ENCODE data around the gene EVPL. TPM values are rescaled to one million over a fixed set of nuclear protein-coding genes. Genes with fewer than 3 reads are reported as not detected.

Gene EVPL
- total and polyA plus RNA-seq, 4 experiments from 2014 or later, result not detected

DNA sequence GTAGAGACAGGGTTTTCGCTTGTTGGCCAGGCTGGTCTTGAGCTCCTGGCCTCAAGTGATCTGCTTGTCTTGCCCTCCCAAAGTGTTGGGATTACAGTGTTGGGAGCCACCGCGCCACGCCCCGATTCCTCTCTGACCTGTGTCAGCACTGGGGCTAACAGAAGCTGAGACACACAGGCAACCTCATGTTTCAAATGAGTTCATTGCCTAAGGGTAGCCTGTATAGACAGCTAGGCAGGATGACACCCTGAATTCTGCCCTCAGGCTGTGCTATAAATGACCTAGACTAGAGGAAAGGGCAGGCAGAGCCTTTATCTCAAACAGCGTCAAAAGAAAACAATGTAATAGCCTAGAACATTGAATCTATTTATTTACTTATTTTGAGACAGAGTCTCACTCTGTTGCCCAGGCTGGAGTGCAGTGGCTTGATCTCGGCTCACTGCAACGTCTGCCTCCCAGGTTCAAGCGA lies 28.7 kb downstream of the EVPL start:
- H3K4me3 Mint-ChIP-seq, result no peak overlapping the region
- H3K27ac Mint-ChIP-seq, result peak overlapping the region in 1 of 7 donors; percentile 48
- peaks cover 10 to 26% (median 15%) of the 10 kb centered on the region in 4 donors for H3K4me1 Mint-ChIP-seq
- Histone ChIP-seq H3K4me1 (ENCODE audit: insufficient read depth, low read length) (peaks cover 14% of the 10 kb centered on the region), H3K4me3 (ENCODE audit: low read length in 2 of 2) (no peak overlapping the region), H3K27me3 (ENCODE audit: insufficient read depth, low read length) (no peaks in the 10 kb centered on the region), H3K27ac (ENCODE audit: low read depth, low read length) (no peak overlapping the region), H3K36me3 (ENCODE audit: insufficient read depth, low read length) (peaks cover 3% of the 10 kb centered on the region), H3K9me3 (ENCODE audit: control insufficient read depth in 1 of 2, low read length in 2 of 2) (no peaks in the 10 kb centered on the region)
- intact Hi-C loops (cut with micrococcal nuclease), result no loop called here
- POLR2A ChIA-PET (ENCODE audit: partially characterized antibody), result no interaction called here
- H3K36me3 Mint-ChIP-seq, result peaks cover 0 to 1% of the 10 kb centered on the region in 2 donors
- no peaks in the 10 kb centered on the region for H3K9me3 Mint-ChIP-seq
- CTCF ChIA-PET (ENCODE audit: partially characterized antibody), result interaction anchor here (1.0 to 2.2 kb wide), 6 partner anchors 10 to 249 kb away, joined by 3 to 11 read pairs (median 6); partner anchors contain the start of gene MRPL38
- no peaks in the 10 kb centered on the region for H3K27me3 Mint-ChIP-seq
- no peak for DNase-seq

DNA sequence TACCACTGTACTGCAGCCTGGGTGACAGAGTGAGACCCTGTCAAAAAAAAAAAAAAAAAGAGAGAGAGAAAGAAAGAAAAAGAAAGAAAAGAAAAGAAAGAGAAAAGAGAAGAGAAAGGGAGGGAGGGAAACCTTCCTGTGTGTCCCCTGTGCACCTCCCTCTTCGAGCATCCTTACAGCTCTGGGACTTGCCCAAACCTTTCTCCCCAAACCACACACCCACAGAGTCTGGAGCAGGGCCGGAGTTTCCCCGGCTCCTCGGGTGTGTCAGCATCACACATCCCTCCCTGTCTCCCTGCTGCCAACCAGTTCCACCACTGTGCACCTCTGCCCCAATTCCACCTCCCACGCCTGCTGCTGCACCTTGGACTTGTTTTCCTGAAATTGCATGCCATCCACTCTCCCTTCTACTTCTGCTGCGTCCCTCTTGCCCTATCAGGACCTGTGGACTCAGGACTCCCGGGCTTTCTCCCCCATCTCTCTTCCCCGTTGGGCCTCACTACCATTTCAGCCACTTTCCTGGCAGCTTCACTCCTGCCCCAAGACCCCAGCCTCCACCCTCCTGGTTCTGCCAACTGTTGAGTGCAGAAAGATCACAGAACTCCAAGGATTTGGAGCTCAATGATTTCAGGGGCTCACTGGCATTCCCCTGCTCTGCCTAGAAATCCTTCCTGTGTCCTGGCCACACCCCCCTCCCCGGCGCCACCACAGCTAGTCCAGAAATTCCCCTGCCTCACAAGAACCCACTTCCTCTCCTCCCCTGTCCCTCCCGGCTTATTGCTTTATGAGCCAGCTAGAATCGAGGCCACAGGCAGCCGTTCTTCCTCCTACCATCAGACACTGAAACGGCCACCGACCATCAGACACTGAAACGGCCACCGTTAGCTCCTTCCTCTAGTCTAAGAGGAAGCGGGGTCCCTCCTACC lies 30.2 kb downstream of the EVPL start:
- Histone ChIP-seq H3K4me1 (ENCODE audit: insufficient read depth, low read length) (peaks cover 14% of the 10 kb centered on the region), H3K36me3 (ENCODE audit: insufficient read depth, low read length) (peaks cover 3% of the 10 kb centered on the region), H3K4me3 (ENCODE audit: low read length in 2 of 2) (peak overlapping the region in 1 of 2 donors; percentile 2), H3K9me3 (ENCODE audit: control insufficient read depth in 1 of 2, low read length in 2 of 2) (no peaks in the 10 kb centered on the region), H3K27ac (ENCODE audit: low read depth, low read length) (peak overlapping the region; percentile 48), H3K27me3 (ENCODE audit: insufficient read depth, low read length) (no peaks in the 10 kb centered on the region)
- DNase-seq, result peak in 3 of 5 donors; percentile 15 to 23 (median 17)
- peak overlapping the region in 7 of 8 donors; percentile 26 to 79 (median 61) for H3K4me3 Mint-ChIP-seq
- intact Hi-C loops (cut with micrococcal nuclease), result no loop called here
- CTCF ChIA-PET (ENCODE audit: partially characterized antibody), result interaction anchor here (0.7 to 2.2 kb wide), 6 partner anchors 9 to 131 kb away, joined by 3 to 11 read pairs (median 4); no protein-coding TSS in a partner anchor
- no peaks in the 10 kb centered on the region for H3K9me3 Mint-ChIP-seq
- POLR2A ChIA-PET (ENCODE audit: partially characterized antibody), result interaction anchor here (1.0 to 1.2 kb wide), 2 partner anchors 101 to 121 kb away, joined by 3 to 5 read pairs; partner anchors contain the start of gene TRIM65
- H3K27me3 Mint-ChIP-seq, result no peaks in the 10 kb centered on the region
- H3K4me1 Mint-ChIP-seq, result peaks cover 10 to 26% (median 15%) of the 10 kb centered on the region in 4 donors
- H3K36me3 Mint-ChIP-seq, result peaks cover 3 to 4% of the 10 kb centered on the region in 2 donors
- peak overlapping the region; percentile 71 to 94 (median 88) for H3K27ac Mint-ChIP-seq

DNA sequence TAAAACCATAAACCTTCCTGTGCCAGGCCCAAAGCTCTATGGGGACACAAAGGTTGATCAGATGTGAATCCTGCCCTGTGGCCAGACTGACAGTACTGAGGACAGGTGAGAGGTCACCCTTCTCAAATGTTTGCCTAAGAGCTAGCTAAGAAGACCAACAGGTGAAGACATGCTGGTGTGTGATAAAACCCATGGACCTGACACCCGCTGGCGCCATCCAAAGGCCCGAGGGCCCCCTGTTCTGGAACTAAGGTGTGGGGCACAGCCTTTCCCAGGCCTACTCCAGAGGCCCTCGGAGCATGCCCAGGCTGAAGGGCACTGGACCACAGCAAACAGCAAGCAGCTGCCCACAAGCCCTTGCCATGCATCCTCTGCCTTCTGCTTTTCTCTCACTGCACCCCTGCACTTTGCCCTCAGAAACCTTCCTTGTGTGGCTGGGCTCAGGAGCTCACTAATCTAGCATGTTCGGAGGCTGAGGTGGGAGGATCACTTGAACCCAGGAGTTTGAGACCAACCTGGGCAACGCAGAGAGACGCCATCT lies 31.7 kb downstream of the EVPL start:
- Histone ChIP-seq H3K27ac (ENCODE audit: low read depth, low read length) (no peak overlapping the region), H3K36me3 (ENCODE audit: insufficient read depth, low read length) (peaks cover 3% of the 10 kb centered on the region), H3K27me3 (ENCODE audit: insufficient read depth, low read length) (no peaks in the 10 kb centered on the region), H3K9me3 (ENCODE audit: control insufficient read depth in 1 of 2, low read length in 2 of 2) (no peaks in the 10 kb centered on the region), H3K4me3 (ENCODE audit: low read length in 2 of 2) (no peak overlapping the region), H3K4me1 (ENCODE audit: insufficient read depth, low read length) (peaks cover 14% of the 10 kb centered on the region)
- ChIA-PET CTCF (ENCODE audit: partially characterized antibody) (interaction anchor here (0.9 to 2.1 kb wide), 4 partner anchors 9 to 90 kb away, joined by 4 to 8 read pairs (median 4); partner anchors contain the start of gene MRPL38), POLR2A (ENCODE audit: partially characterized antibody) (interaction anchor here (1.0 kb wide), 1 partner anchor 90 kb away, joined by 3 read pairs; no protein-coding TSS in a partner anchor)
- Mint-ChIP-seq H3K9me3 (no peaks in the 10 kb centered on the region), H3K36me3 (peaks cover 5 to 9% of the 10 kb centered on the region in 2 donors), H3K4me1 (peaks cover 10 to 26% (median 15%) of the 10 kb centered on the region in 4 donors), H3K4me3 (no peak overlapping the region), H3K27ac (peak overlapping the region in 4 of 7 donors; percentile 19 to 47 (median 26)), H3K27me3 (no peaks in the 10 kb centered on the region)
- intact Hi-C loops (cut with micrococcal nuclease), result no loop called here
- no peak for DNase-seq

DNA sequence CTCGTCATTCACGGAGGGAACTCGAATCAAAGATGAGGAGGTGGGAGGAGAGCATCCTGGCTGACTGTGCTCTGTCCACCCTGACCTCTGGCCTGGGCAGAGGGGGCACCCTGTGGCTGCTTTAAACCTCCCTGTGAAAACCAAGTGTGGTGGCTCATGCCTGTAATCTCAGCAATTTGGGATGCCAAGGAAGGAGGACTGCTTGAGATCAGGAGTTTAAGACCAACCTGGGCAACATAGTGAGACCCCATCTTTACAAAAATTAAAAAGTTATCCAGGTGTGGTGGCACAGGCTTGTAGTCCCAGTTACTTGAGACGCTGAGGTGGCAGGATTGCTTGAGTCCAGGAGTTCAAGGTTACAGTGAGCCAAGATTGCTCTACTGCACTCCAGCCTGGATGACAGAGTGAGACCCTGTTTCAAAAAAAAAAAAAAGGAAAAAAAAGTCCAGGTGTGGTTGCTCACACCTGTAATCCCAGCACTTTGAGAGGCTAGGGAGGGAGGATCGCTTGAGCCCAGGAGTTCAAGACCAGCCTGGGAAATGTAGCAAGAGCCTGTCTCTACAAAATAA lies 32.2 kb downstream of the EVPL start:
- H3K9me3 ChIP-seq (ENCODE audit: control insufficient read depth in 1 of 2, low read length in 2 of 2), result no peaks in the 10 kb centered on the region
- peaks cover 10 to 26% (median 15%) of the 10 kb centered on the region in 4 donors for H3K4me1 Mint-ChIP-seq
- H3K27ac Mint-ChIP-seq, result peak overlapping the region in 2 of 7 donors; percentile 31 to 47
- H3K27me3 ChIP-seq (ENCODE audit: insufficient read depth, low read length), result no peaks in the 10 kb centered on the region
- ChIA-PET CTCF (ENCODE audit: partially characterized antibody) (interaction anchor here (0.9 to 1.7 kb wide), 2 partner anchors 9 to 90 kb away, joined by 4 read pairs; partner anchors contain the start of gene MRPL38), POLR2A (ENCODE audit: partially characterized antibody) (interaction anchor here (1.0 kb wide), 1 partner anchor 89 kb away, joined by 3 read pairs; no protein-coding TSS in a partner anchor)
- H3K9me3 Mint-ChIP-seq, result no peaks in the 10 kb centered on the region
- H3K36me3 ChIP-seq (ENCODE audit: insufficient read depth, low read length), result peaks cover 3% of the 10 kb centered on the region
- peaks cover 14% of the 10 kb centered on the region for H3K4me1 ChIP-seq (ENCODE audit: insufficient read depth, low read length)
- H3K27me3 Mint-ChIP-seq, result no peaks in the 10 kb centered on the region
- no peak overlapping the region for H3K4me3 Mint-ChIP-seq
- H3K4me3 ChIP-seq (ENCODE audit: low read length in 2 of 2), result no peak overlapping the region
- no peak for DNase-seq
- no peak overlapping the region for H3K27ac ChIP-seq (ENCODE audit: low read depth, low read length)
- H3K36me3 Mint-ChIP-seq, result peaks cover 5 to 9% of the 10 kb centered on the region in 2 donors
- intact Hi-C loops (cut with micrococcal nuclease), result no loop called here

DNA sequence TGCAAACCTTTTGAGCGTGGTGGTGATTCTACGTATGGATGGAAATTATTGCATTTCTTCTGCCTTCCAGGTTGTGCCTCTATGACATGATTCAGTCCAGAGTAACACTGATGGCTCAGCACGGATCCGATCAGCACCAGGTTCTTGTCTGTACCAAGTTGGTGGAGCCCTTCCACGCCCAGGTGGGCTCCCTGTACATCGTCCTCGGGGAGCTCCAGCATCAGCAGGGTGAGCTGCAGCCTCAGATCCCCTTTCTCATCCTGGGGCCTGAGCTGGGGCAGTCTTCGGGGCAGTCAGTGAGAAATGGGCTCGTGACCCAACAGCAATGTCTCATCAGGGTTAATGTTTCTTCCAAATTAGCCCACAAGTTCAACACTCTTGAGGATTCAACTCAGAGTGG lies 35.7 kb downstream of the EVPL start:
- Histone ChIP-seq H3K27me3 (ENCODE audit: insufficient read depth, low read length) (no peaks in the 10 kb centered on the region), H3K9me3 (ENCODE audit: control insufficient read depth in 1 of 2, low read length in 2 of 2) (no peaks in the 10 kb centered on the region), H3K27ac (ENCODE audit: low read depth, low read length) (no peak overlapping the region), H3K4me3 (ENCODE audit: low read length in 2 of 2) (no peak overlapping the region), H3K4me1 (ENCODE audit: insufficient read depth, low read length) (peaks cover 1% of the 10 kb centered on the region), H3K36me3 (ENCODE audit: insufficient read depth, low read length) (peaks cover 3% of the 10 kb centered on the region)
- no peak for DNase-seq
- no peaks in the 10 kb centered on the region for H3K9me3 Mint-ChIP-seq
- no peak overlapping the region for H3K4me3 Mint-ChIP-seq
- no peaks in the 10 kb centered on the region for H3K27me3 Mint-ChIP-seq
- peaks cover 5 to 9% of the 10 kb centered on the region in 2 donors for H3K36me3 Mint-ChIP-seq
- H3K27ac Mint-ChIP-seq, result peak overlapping the region in 1 of 7 donors; percentile 57
- intact Hi-C loops (cut with micrococcal nuclease), result no loop called here
- H3K4me1 Mint-ChIP-seq, result peaks cover 0 to 7% (median 0%) of the 10 kb centered on the region in 4 donors
- POLR2A ChIA-PET (ENCODE audit: partially characterized antibody), result interaction anchor here (1.0 kb wide), 1 partner anchor 11 kb away, joined by 3 read pairs; no protein-coding TSS in a partner anchor
- CTCF ChIA-PET (ENCODE audit: partially characterized antibody), result interaction anchor here (1.0 kb wide), 1 partner anchor 10 kb away, joined by 3 read pairs; no protein-coding TSS in a partner anchor

DNA sequence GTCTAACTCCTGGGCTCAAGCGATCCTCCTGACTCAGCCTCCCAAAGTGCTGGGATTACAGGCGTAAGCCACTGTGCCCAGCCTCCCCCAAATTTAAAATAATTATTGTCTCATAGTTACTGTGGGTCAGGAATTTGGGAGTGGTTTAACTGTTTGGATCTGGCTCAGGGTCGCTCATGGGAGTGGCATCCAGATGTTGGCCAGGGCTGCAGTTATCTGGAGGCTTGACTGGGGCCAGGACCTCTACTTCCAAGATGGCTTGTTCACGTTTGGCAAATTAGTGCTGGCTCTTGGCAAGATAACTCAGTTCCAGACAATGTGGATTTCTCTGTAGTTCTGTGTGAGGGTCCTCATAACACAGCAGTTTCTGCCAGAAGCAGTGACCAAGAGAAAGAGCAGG lies 40.1 kb downstream of the EVPL start:
- H3K27me3 Mint-ChIP-seq, result no peaks in the 10 kb centered on the region
- H3K36me3 ChIP-seq (ENCODE audit: insufficient read depth, low read length), result no peaks in the 10 kb centered on the region
- H3K4me1 ChIP-seq (ENCODE audit: insufficient read depth, low read length), result no peaks in the 10 kb centered on the region
- no peaks in the 10 kb centered on the region for H3K27me3 ChIP-seq (ENCODE audit: insufficient read depth, low read length)
- no peak overlapping the region for H3K4me3 Mint-ChIP-seq
- H3K9me3 ChIP-seq (ENCODE audit: control insufficient read depth in 1 of 2, low read length in 2 of 2), result no peaks in the 10 kb centered on the region
- H3K4me1 Mint-ChIP-seq, result no peaks in the 10 kb centered on the region
- no peak overlapping the region for H3K27ac ChIP-seq (ENCODE audit: low read depth, low read length)
- CTCF ChIA-PET (ENCODE audit: partially characterized antibody), result no interaction called here
- no peak overlapping the region for H3K4me3 ChIP-seq (ENCODE audit: low read length in 2 of 2)
- H3K36me3 Mint-ChIP-seq, result peaks cover 3 to 8% of the 10 kb centered on the region in 2 donors
- intact Hi-C loops (cut with micrococcal nuclease), result no loop called here
- no peaks in the 10 kb centered on the region for H3K9me3 Mint-ChIP-seq
- no peak overlapping the region for H3K27ac Mint-ChIP-seq
- DNase-seq, result no peak
- POLR2A ChIA-PET (ENCODE audit: partially characterized antibody), result no interaction called here
